Tibial nerve (tissue), 4 donors: Measurements from ENCODE around the gene MARS1. TPM values are rescaled to one million over a fixed set of nuclear protein-coding genes. Genes with fewer than 3 reads are reported as not detected.
"Not testable (repeated sequence)": the region's sequence is repeated elsewhere in the genome, so short reads cannot be mapped to it uniquely, and the experiment has no call there.

Experiments used
- DNase-seq, 2 donors: peaks; one replicate each; pipeline ENCODE4 v3.0.0-alpha.2; 2019; ENCODE audit warnings: low spot score in 2 of 2
- H3K27ac ChIP-seq, 4 donors: fragments of 200-600 bp; sonication (generic) in 3 of 4; one replicate each; pipeline ENCODE4 v1.5.1; 2017 to 2019; ENCODE audit warnings: mild to moderate bottlenecking in 1 of 4
- H3K27me3 ChIP-seq, 2 donors: fragments of 200-600 bp; sonication (generic) in 1 of 2; one replicate each; pipeline versions ENCODE4 v1.5.1 to v1.6.0; 2017 to 2019
- H3K36me3 ChIP-seq, 3 donors: fragments of 200-600 bp; sonication (generic); one replicate each; pipeline ENCODE4 v1.5.1; 2018 to 2019
- H3K4me1 ChIP-seq, 4 donors: fragments of 200-600 bp; sonication (generic) in 3 of 4; one replicate each; pipeline ENCODE4 v1.5.1; 2017 to 2019
- H3K4me3 ChIP-seq, 4 donors: fragments of 200-600 bp; sonication (generic) in 3 of 4; one replicate each; pipeline ENCODE4 v1.5.1; 2017 to 2019; ENCODE audit warnings: mild to moderate bottlenecking in 1 of 4, moderate library complexity in 1 of 4
- H3K9me3 ChIP-seq, 4 donors: fragments of 200-600 bp; sonication (generic) in 3 of 4; one replicate each; pipeline ENCODE4 v1.5.1; 2017 to 2019
- CTCF ChIP-seq, 5 experiments: fragments of 200-600 bp in 3 of 5; fragments of 450-650 bp in 2 of 5; sonication (generic) in 3 of 5; IDR thresholded peaks; one replicate each; pipeline ENCODE4 v1.5.1; 2016 to 2019; ENCODE audit warnings: antibody characterized with exemption in 5 of 5, mild to moderate bottlenecking in 3 of 5, moderate library complexity in 2 of 5
- EP300 ChIP-seq, 2 donors: sonication (generic); formaldehyde crosslinking; IDR thresholded peaks; one replicate each; pipeline ENCODE4 v1.6.1; 2017; ENCODE audit warnings: antibody characterized with exemption in 2 of 2, mild to moderate bottlenecking in 1 of 2
- POLR2A ChIP-seq, 2 donors: fragments of 450-650 bp; IDR thresholded peaks; one replicate each; pipeline ENCODE4 v1.6.1; 2017; ENCODE audit warnings: antibody characterized with exemption in 2 of 2, mild to moderate bottlenecking in 2 of 2, moderate library complexity in 2 of 2
- WGBS, 2 donors: methylation state at CpG; one replicate each; pipeline ENCODE4 v1.1.5; 2018; 5-methylcytosine and 5-hydroxymethylcytosine counted together
- small RNA-seq: library from RNA; depleted of rRNA; stranded (forward); fragments of <200 nt; gene quantifications from one replicate; pipeline ENCODE3, GENCODE V24; 2016
- total RNA-seq, 4 donors: library from RNA; depleted of rRNA; stranded (reverse); fragments of >200 nt; gene quantifications; one replicate each; pipeline ENCODE4 v1.1.0, GENCODE V29; 2016

The MARS1 gene
- total RNA-seq, 4 donors from 2014 or later, result 53.5 to 101 (median 74.2) TPM

DNA sequence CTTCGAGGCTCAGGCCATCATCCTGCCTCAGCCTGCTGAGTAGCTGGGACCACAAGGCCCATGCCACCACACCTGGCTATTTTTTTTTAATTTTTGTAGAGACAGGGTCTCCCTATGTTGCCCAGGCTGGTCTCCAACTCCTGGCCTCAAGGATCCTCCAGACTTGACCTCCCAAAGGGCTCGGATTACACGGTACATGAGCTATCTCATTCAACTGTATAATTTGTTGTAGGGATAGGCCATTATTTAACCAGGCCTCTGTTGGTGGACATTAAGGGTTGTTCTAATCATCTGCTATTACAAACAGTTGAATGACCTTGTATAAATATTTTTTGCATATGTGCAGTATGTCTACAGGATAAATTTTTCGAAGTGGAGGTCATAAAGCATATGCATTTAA lies 71.0 kb downstream of the MARS1 start:
- TF ChIP-seq CTCF (IDR thresholded peaks at IDR 0.05), result no peak
- TF ChIP-seq POLR2A (IDR thresholded peaks at IDR 0.05), result no peak
- TF ChIP-seq EP300 (IDR thresholded peaks at IDR 0.05), result no peak
- 83 to 85% methylated on average over 4 of the region's 4 CpGs for WGBS, 2 donors
- H3K4me3 ChIP-seq, result no peak overlapping the region
- no peak for DNase-seq
- H3K9me3 ChIP-seq, result no peaks in the 10 kb centered on the region
- H3K36me3 ChIP-seq, result no peaks in the 10 kb centered on the region
- no peaks in the 10 kb centered on the region for H3K4me1 ChIP-seq
- no peaks in the 10 kb centered on the region for H3K27me3 ChIP-seq
- no peak overlapping the region for H3K27ac ChIP-seq

- no peak for TF ChIP-seq CTCF (IDR thresholded peaks at IDR 0.05)
- TF ChIP-seq EP300 (IDR thresholded peaks at IDR 0.05), result no peak
- no peak for TF ChIP-seq POLR2A (IDR thresholded peaks at IDR 0.05)
- H3K36me3 ChIP-seq, result peaks cover 0 to 4% (median 0%) of the 10 kb centered on the region in 3 donors
- 91 to 93% methylated on average over 2 of the region's 2 CpGs for WGBS, 2 donors
Measured at GRCh38 chr12:57560516-57560915, 72.6 kb downstream of the MARS1 start.

DNA sequence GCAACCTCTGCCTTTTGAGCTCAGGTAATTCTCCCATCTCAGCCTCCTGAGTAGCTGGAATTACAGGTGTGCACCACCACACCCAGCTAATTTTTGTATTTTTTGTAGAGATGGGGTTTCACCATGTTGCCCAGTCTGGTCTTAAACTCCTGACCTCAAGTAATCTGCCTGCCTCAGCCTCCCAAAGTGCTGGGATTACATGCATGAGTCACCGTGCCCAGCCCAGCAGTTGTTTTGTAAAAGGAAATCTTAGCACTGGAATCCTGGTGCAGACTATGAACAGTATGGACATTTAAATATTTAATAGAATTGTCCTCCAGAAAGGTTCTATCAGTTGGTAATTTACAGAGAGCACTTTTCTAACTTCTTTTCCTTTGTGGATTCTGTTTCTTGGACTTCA lies 73.2 kb downstream of the MARS1 start:
- not testable (repeated sequence) for H3K4me3 ChIP-seq, H3K9me3 ChIP-seq, H3K4me1 ChIP-seq, H3K27ac ChIP-seq, H3K27me3 ChIP-seq, H3K36me3 ChIP-seq, DNase-seq
- WGBS, 2 donors, result 55 to 76% methylated on average over 1 of the region's 1 CpG

More at GRCh38 chr12:57560516-57560915, 72.6 kb downstream of the MARS1 start:
- Histone ChIP-seq H3K27me3 (peaks cover 0 to 5% of the 10 kb centered on the region in 2 donors), H3K4me1 (no peaks in the 10 kb centered on the region), H3K9me3 (no peaks in the 10 kb centered on the region), H3K27ac (no peak overlapping the region), H3K4me3 (no peak overlapping the region)
- no peak for DNase-seq

GRCh38 chr12:57563358-57563757 lies 75.5 kb downstream of the MARS1 start:
- no peak overlapping the region for H3K4me3 ChIP-seq
- no peak overlapping the region for H3K27ac ChIP-seq
- no peaks in the 10 kb centered on the region for H3K9me3 ChIP-seq
- no peak for TF ChIP-seq EP300 (IDR thresholded peaks at IDR 0.05)
- no peak for TF ChIP-seq CTCF (IDR thresholded peaks at IDR 0.05)
- TF ChIP-seq POLR2A (IDR thresholded peaks at IDR 0.05), result no peak
- no peaks in the 10 kb centered on the region for H3K4me1 ChIP-seq
- peaks cover 0 to 4% (median 0%) of the 10 kb centered on the region in 3 donors for H3K36me3 ChIP-seq
- H3K27me3 ChIP-seq, result peaks cover 0 to 14% of the 10 kb centered on the region in 2 donors
- WGBS, 2 donors, result 66 to 68% methylated on average over 4 of the region's 4 CpGs
- no peak for DNase-seq

DNA sequence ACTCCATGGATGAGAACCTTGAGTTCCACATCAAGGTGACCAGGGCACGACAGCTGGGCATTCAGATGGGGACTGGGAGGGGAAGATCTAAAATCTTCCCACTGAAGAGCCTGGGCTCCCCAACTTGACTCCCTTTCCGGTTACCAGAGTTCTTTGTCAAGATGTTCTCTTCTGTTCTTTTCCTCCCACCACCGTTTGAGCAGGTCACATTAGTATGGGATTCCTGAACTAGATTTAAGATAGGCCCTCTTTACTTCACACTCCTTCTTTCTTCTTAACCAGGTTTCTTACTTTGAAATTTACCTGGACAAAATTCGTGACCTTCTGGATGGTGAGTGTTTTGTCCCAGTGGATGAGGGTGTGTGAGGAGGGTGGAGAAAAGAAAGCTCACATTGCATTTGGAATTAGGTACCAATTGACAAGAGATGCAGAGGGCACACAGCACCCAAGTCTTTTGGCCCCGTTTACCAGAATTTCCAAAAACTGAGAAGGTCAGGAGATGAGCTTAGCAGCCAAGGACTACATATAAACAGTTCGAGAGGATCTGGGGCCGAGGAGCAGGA lies 76.4 kb downstream of the MARS1 start:
- Histone ChIP-seq H3K27ac (no peak overlapping the region), H3K27me3 (peaks cover 0 to 17% of the 10 kb centered on the region in 2 donors), H3K4me1 (no peaks in the 10 kb centered on the region), H3K9me3 (no peaks in the 10 kb centered on the region), H3K4me3 (no peak overlapping the region), H3K36me3 (peaks cover 0 to 4% (median 0%) of the 10 kb centered on the region in 3 donors)
- WGBS, 2 donors, result 81 to 83% methylated on average over 7 of the region's 7 CpGs
- DNase-seq, result no peak
- TF ChIP-seq EP300 (IDR thresholded peaks at IDR 0.05), result no peak
- no peak for TF ChIP-seq CTCF (IDR thresholded peaks at IDR 0.05)
- no peak for TF ChIP-seq POLR2A (IDR thresholded peaks at IDR 0.05)

Small RNA genes lying within 50 kb of the gene (small RNA-seq; reads per million reads assigned to genes)
- gene MIR616, result not detected

Other genes starting within 250 kb of the MARS1 start
- gene STAC3, start 236.9 kb upstream of the MARS1 start, total RNA-seq, result 1 to 10 TPM in 3 of 4 donors, not detected in 1; 1.7 to 5.0 (median 3.6) TPM
- 10 to 100 TPM; 31.0 to 51.9 (median 41.6) TPM for gene R3HDM2, start 57.0 kb upstream of the MARS1 start, total RNA-seq
- not detected for gene INHBC, start 53.3 kb upstream of the MARS1 start, total RNA-seq
- gene INHBE, start 32.8 kb upstream of the MARS1 start, total RNA-seq, result not detected
- 10 to 100 TPM; 16.2 to 61.0 (median 38.7) TPM for gene GLI1, start 28.3 kb upstream of the MARS1 start, total RNA-seq
- gene ARHGAP9, start 8.2 kb upstream of the MARS1 start, total RNA-seq, result 10 to 100 TPM in 2 of 4 donors, 1 to 10 TPM in 2; 5.2 to 40.5 (median 11.6) TPM
- gene DDIT3, start 32.4 kb downstream of the MARS1 start, total RNA-seq, result 10 to 100 TPM; 35.2 to 49.2 (median 42.1) TPM
- 10 to 100 TPM; 23.0 to 49.2 (median 40.9) TPM for gene MBD6, start 34.8 kb downstream of the MARS1 start, total RNA-seq
- 100 to 1,000 TPM in 3 of 4 donors, 10 to 100 TPM in 1; 92.9 to 138 (median 130) TPM for gene DCTN2, start 59.1 kb downstream of the MARS1 start, total RNA-seq
- 1 to 10 TPM; 1.9 to 4.8 (median 2.9) TPM for gene KIF5A, start 62.0 kb downstream of the MARS1 start, total RNA-seq
- 10 to 100 TPM; 29.5 to 67.7 (median 35.9) TPM for gene PIP4K2C, start 103.1 kb downstream of the MARS1 start, total RNA-seq
- 10 to 100 TPM; 19.0 to 33.1 (median 28.1) TPM for gene DTX3, start 116.8 kb downstream of the MARS1 start, total RNA-seq
- gene ARHGEF25, start 123.4 kb downstream of the MARS1 start, total RNA-seq, result 10 to 100 TPM; 31.2 to 91.2 (median 48.8) TPM
- 10 to 100 TPM; 14.5 to 43.8 (median 16.8) TPM for gene B4GALNT1, start 145.1 kb downstream of the MARS1 start, total RNA-seq
- gene OS9, start 206.1 kb downstream of the MARS1 start, total RNA-seq, result 100 to 1,000 TPM; 185 to 288 (median 224) TPM